Erythroblast (primary cell): Measurements from ENCODE around the gene SCN1B.

Experiments
- GATA1 ChIP-seq: IDR thresholded peaks from 2 replicates; pipeline ENCODE4 v1.6.1; 2011; ENCODE audit warnings: low read depth, mild to moderate bottlenecking, control low read depth, low read length, moderate library complexity
- POLR2A ChIP-seq: IDR thresholded peaks from 2 replicates; pipeline ENCODE4 v1.6.1; 2011; ENCODE audit warnings: mild to moderate bottlenecking, low read length

DNA sequence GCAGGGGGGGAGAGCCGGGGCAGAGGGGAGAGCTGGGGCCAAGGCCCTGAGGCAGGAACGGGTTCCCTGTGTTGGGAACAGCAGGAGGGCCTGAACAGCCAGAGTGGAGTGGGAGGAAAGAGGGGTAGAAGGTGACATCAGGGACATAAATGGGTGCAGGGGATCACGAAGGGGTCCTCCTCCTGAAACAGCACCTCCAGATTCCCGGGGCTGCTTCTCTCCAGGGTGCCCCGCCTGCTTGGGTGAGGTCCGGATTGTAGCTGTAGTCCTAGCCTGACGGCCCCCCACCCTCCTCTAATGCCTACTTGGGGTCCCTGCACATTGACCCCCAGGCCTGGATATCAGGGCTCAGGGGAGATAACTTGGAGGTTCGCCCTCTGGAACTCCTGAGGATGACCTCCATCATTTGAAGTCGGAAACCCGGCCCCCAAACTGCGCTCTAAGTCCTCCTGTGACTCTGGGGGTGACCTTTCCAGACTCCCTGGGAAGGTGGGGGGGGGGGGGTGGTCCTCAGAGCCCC, 473 bp upstream of the SCN1B start:
- no peak for TF ChIP-seq POLR2A
- no peak for TF ChIP-seq GATA1
